NB4 (cell line): Measurements from ENCODE around the gene HAUS7.

Experiments
- DNase-seq: peaks from one replicate; pipeline ENCODE4 v3.0.0; 2010; ENCODE audit warnings: low read depth
- H3K4me3 ChIP-seq: one replicate; pipeline ENCODE4 v1.5.1; 2011; ENCODE audit warnings: mild to moderate bottlenecking, low read depth, low read length, moderate library complexity
- MYC ChIP-seq: IDR thresholded peaks from 2 replicates; pipeline ENCODE4 v1.6.1; 2011; ENCODE audit warnings: low read depth, low read length
- POLR2A ChIP-seq: IDR thresholded peaks from 2 replicates; pipeline ENCODE4 v1.6.1; 2011; ENCODE audit warnings: mild to moderate bottlenecking; ENCODE audit not compliant: insufficient read length; ENCODE audit errors: extremely low read depth
- TF ChIP-seq, protein P1 (sequence below): IDR thresholded peaks from 2 replicates; pipeline ENCODE4 v1.6.1; 2011; ENCODE audit warnings: low read depth, low read length
- TF ChIP-seq, protein P2 (sequence below): IDR thresholded peaks from one replicate; pipeline ENCODE4 v1.5.1; 2012; ENCODE audit warnings: low read depth, low read length

The HAUS7 gene

DNA sequence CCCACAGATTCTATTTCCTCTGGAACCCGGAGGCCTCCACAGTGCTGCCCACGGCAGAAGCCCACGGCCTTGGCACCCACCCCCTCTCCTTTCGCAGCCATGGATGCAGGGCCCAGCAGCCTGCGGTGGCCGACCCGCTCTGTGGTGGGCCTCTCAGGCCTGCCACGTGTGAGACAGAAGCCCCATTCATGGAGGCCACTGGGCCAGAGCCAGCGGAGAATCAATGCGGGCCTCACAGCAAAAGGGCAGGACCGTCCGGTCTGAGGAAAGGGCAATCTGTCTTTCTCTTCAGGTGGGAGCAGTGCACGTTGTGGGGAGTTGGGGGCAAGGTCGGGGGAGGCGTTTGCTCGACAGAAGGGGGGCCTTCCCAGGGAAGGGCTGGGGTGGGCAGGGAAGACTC is 8.4 kb upstream of the HAUS7 start:
- DNase-seq = no peak
- H3K4me3 ChIP-seq = no peak overlapping the region
- TF ChIP-seq, protein P1, sequence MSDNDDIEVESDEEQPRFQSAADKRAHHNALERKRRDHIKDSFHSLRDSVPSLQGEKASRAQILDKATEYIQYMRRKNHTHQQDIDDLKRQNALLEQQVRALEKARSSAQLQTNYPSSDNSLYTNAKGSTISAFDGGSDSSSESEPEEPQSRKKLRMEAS = no peak
- TF ChIP-seq MYC (no peak), POLR2A (no peak)
- TF ChIP-seq, protein P2, sequence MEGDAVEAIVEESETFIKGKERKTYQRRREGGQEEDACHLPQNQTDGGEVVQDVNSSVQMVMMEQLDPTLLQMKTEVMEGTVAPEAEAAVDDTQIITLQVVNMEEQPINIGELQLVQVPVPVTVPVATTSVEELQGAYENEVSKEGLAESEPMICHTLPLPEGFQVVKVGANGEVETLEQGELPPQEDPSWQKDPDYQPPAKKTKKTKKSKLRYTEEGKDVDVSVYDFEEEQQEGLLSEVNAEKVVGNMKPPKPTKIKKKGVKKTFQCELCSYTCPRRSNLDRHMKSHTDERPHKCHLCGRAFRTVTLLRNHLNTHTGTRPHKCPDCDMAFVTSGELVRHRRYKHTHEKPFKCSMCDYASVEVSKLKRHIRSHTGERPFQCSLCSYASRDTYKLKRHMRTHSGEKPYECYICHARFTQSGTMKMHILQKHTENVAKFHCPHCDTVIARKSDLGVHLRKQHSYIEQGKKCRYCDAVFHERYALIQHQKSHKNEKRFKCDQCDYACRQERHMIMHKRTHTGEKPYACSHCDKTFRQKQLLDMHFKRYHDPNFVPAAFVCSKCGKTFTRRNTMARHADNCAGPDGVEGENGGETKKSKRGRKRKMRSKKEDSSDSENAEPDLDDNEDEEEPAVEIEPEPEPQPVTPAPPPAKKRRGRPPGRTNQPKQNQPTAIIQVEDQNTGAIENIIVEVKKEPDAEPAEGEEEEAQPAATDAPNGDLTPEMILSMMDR = no peak

DNA sequence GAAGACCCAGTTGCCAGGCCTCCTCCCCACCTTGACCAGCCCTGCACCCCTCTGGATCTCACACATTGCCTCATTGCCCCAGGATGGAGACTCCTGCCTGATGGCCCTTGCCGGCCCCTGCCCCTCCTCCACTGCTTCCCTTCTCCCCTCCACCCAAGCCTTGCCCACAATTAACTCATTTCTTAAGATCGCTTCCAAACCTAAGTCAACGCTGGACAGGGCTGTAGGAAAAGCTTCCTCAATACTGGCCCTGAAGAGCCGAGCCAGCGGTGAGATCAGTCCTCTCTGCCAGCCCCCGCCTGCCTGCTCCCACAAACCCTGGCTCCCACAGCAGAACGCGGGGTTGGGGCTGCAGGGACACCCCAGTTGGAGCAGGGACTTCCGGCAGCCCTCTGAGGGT is 7.5 kb upstream of the HAUS7 start:
- DNase-seq = no peak
- TF ChIP-seq, protein P2 = no peak
- TF ChIP-seq POLR2A (no peak), MYC (no peak)
- TF ChIP-seq, protein P1 = no peak
- H3K4me3 ChIP-seq = no peak overlapping the region

DNA sequence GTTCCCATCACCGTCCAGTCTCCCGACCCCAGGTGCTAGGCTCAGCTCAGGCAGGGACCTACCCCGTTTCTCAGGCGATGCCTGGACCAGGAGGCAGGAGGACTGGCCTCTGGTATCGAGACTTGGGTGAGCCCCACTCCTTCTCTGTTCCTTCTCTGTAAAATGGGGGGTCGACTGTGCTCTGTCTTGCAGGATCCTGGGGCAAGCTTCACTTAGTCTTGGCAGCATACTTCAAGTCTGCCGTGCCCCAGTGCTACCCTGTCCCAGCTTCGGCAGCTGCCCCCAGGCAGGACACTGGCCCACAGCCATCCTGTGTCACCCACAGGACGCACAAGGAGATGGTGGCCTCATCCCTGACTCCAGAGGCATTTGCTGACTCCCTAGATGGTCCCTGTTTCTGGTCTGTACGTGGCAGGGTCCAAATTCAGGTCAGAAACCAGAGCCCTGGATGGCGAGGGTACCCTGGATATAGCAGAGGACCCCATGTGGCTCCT is 7.0 kb upstream of the HAUS7 start:
- DNase-seq = no peak
- no peak overlapping the region for H3K4me3 ChIP-seq
- TF ChIP-seq, protein P2 = no peak
- no peak for TF ChIP-seq MYC
- no peak for TF ChIP-seq POLR2A
- TF ChIP-seq, protein P1 = no peak

DNA sequence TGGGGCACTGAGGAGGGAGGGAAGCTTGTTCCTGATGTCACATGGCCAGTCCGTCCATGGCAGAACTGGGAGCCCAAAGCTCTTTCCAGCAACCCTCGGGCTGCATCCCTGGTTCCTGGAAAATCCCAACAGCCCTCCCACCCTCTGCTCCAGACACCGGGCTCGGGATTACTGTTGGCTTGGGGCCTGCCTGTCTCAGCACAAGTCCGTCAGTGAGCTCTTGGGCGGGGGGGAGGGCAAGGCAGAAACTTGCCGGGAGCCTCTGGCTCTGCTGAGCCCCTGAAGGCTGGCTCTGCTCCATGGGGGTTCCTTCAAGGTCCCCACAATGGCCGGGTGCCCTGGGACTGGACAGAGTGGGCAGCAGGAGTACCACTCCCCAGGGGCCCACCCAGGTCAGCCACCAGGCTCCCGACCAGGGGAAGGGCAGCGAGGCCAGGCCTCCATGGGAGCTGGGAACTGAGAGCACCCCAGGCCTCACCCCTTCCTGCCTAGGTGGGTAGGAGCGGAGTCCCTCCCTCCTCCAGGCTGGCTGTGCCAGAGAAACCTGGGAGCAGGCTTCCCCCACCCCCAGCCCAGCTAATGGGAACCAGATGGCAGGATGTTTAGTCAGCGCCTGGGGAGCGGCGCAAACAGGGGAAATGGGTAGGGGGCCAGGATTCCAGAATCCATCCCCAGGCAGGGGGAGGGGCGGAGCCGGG is 6.4 kb upstream of the HAUS7 start:
- DNase-seq = no peak
- H3K4me3 ChIP-seq = no peak overlapping the region

DNA sequence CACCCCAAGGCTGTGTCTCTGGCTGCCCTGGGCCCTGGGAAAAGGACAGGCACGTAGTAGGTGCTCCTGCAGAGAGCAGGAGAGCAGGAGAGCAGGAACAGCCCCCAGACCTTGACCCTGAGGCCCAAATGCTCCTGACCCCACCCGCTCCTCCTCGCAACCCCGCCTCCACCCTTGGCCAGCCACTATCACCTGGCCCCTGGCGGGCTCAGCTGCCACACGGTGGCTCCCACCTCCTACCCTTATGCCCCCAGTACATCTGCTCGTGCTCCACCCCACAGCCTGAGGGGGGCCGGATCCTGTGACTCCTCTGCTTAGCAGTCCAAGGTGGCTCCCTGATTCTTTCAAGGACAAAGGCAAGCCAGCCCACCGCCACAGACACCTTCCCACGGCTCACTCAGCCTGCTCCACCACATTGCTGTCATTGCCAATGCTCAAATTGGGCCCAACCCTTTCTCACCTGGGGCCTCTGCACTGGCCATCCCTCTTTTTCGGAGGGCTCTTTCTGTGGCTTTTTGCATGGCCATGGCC is 5.4 kb upstream of the HAUS7 start:
- H3K4me3 ChIP-seq = no peak overlapping the region
- TF ChIP-seq, protein P2 = no peak
- TF ChIP-seq MYC = no peak
- TF ChIP-seq POLR2A = no peak
- TF ChIP-seq, protein P1 = no peak
- DNase-seq = no peak

More for the DNA sequence above, 6.4 kb upstream of the HAUS7 start:
- TF ChIP-seq, protein P2 = no peak
- TF ChIP-seq POLR2A (no peak), MYC (no peak)
- TF ChIP-seq, protein P1 = no peak
